ENCODE results near the gene EXOSC5. TPM values are rescaled to one million over a fixed set of nuclear protein-coding genes. Genes with fewer than 3 reads are reported as not detected.

EXOSC5 gene
- total RNA-seq, 2 donors from 2014 or later, result 4.3 to 22.8 TPM

- no peak for DNase-seq
- no peak for TF ChIP-seq CTCF (IDR thresholded peaks at IDR 0.05)
- TF ChIP-seq POLR2A (IDR thresholded peaks at IDR 0.05), result no peak
- no peaks in the 10 kb centered on the region for H3K9me3 ChIP-seq
- H3K4me1 ChIP-seq, result peaks cover 9% of the 10 kb centered on the region
- 80 to 93% methylated on average over 16 to 33 of the region's 36 CpGs for WGBS, 2 donors
- H3K27ac ChIP-seq, result peak overlapping the region; percentile 78 to 85 (median 81)
- H3K36me3 ChIP-seq (replicated peaks in 1 of 2; ENCODE audit: insufficient read depth in 1 of 2, low read depth in 2 of 2), result peaks cover 0 to 22% of the 10 kb centered on the region in 2 donors
- intact Hi-C loops (cut with DNase I), result no loop called here
- no peaks in the 10 kb centered on the region for H3K27me3 ChIP-seq
- ATAC-seq, result no peak
- no peak overlapping the region for H3K4me3 ChIP-seq
These were observed 29.1 kb upstream of the EXOSC5 start for GRCh38 chr19:41426116-41426841.

GRCh38 chr19:41425174-41426115 is 28.3 kb upstream of the EXOSC5 start:
- no peak for DNase-seq
- H3K4me3 ChIP-seq, result no peak overlapping the region
- no peak overlapping the region for H3K27ac ChIP-seq
- ATAC-seq, result no peak
- no peaks in the 10 kb centered on the region for H3K27me3 ChIP-seq
- H3K4me1 ChIP-seq, result peaks cover 9% of the 10 kb centered on the region
- no peaks in the 10 kb centered on the region for H3K9me3 ChIP-seq
- TF ChIP-seq CTCF (IDR thresholded peaks at IDR 0.05) (no peak), POLR2A (IDR thresholded peaks at IDR 0.05) (no peak)
- intact Hi-C loops (cut with DNase I), result no loop called here
- whole genome bisulfite sequencing, 2 donors, result 89 to 93% methylated on average over 10 to 28 of the region's 28 CpGs
- H3K36me3 ChIP-seq (replicated peaks in 1 of 2; ENCODE audit: insufficient read depth in 1 of 2, low read depth in 2 of 2), result peaks cover 0 to 25% of the 10 kb centered on the region in 2 donors

- no peak for ATAC-seq
- H3K27me3 ChIP-seq, result no peaks in the 10 kb centered on the region
- TF ChIP-seq POLR2A (IDR thresholded peaks at IDR 0.05) (no peak), CTCF (IDR thresholded peaks at IDR 0.05) (no peak)
- H3K36me3 ChIP-seq (replicated peaks in 1 of 2; ENCODE audit: insufficient read depth in 1 of 2, low read depth in 2 of 2), result peaks cover 0 to 25% of the 10 kb centered on the region in 2 donors
- DNase-seq, result no peak
- H3K27ac ChIP-seq, result no peak overlapping the region
- H3K9me3 ChIP-seq, result no peaks in the 10 kb centered on the region
- peaks cover 9% of the 10 kb centered on the region for H3K4me1 ChIP-seq
- H3K4me3 ChIP-seq, result no peak overlapping the region
- WGBS, 2 donors, result 87 to 95% methylated on average over 10 to 21 of the region's 21 CpGs
- intact Hi-C loops (cut with DNase I), result no loop called here
These were observed 27.4 kb upstream of the EXOSC5 start for GRCh38 chr19:41424335-41425173.

GRCh38 chr19:41422955-41423354 is 25.8 kb upstream of the EXOSC5 start:
- TF ChIP-seq CTCF (IDR thresholded peaks at IDR 0.05) (no peak), POLR2A (IDR thresholded peaks at IDR 0.05) (no peak)
- Histone ChIP-seq H3K27me3 (no peaks in the 10 kb centered on the region), H3K9me3 (no peaks in the 10 kb centered on the region), H3K4me1 (no peaks in the 10 kb centered on the region), H3K27ac (no peak overlapping the region), H3K36me3 (replicated peaks in 1 of 2; ENCODE audit: insufficient read depth in 1 of 2, low read depth in 2 of 2) (peaks cover 0 to 32% of the 10 kb centered on the region in 2 donors), H3K4me3 (no peak overlapping the region)
- intact Hi-C loops (cut with DNase I), result no loop called here
- 90 to 95% methylated on average over 6 to 11 of the region's 12 CpGs for WGBS, 2 donors
- DNase-seq, result no peak
- no peak for ATAC-seq

Data from body of pancreas (tissue), 4 donors.